Mesenchymal stem cell (in vitro differentiated cells and primary cell): ENCODE results near the gene HID1.
"Not testable (repeated sequence)": the region's sequence is repeated elsewhere in the genome, so short reads cannot be mapped to it uniquely, and the experiment has no call there.

Experiments
- DNase-seq: peaks from one replicate; pipeline ENCODE4 v3.0.0-alpha.2; 2013
- H2AFZ ChIP-seq: one replicate; pipeline ENCODE4 v1.6.1; 2013; ENCODE audit warnings: low read depth, mild to moderate bottlenecking, control low read depth, inconsistent platforms, low read length, moderate library complexity
- H2AK5ac ChIP-seq: 2 replicates; pipeline ENCODE4 v1.6.1; 2013; ENCODE audit warnings: low read length, moderate library complexity, mild to moderate bottlenecking, inconsistent platforms; ENCODE audit not compliant: severe bottlenecking
- H2BK120ac ChIP-seq: one replicate; pipeline ENCODE4 v1.6.1; 2013; ENCODE audit warnings: low read depth, mild to moderate bottlenecking, inconsistent platforms, low read length, moderate library complexity
- H2BK12ac ChIP-seq, 2 experiments: one replicate each; pipeline ENCODE4 v1.6.1; 2013; ENCODE audit warnings: inconsistent platforms in 2 of 2, low read length in 2 of 2, mild to moderate bottlenecking in 2 of 2, moderate library complexity in 2 of 2, control low read depth in 1 of 2
- H2BK15ac ChIP-seq: one replicate; pipeline ENCODE4 v1.6.1; 2013; ENCODE audit warnings: mild to moderate bottlenecking, low read depth, inconsistent platforms; ENCODE audit not compliant: poor library complexity, severe bottlenecking
- H2BK5ac ChIP-seq: 2 replicates; pipeline ENCODE4 v1.6.1; 2013; ENCODE audit warnings: low read depth, mild to moderate bottlenecking, low read length, control low read depth, inconsistent platforms; ENCODE audit not compliant: poor library complexity, severe bottlenecking
- H3K14ac ChIP-seq, 2 experiments: one replicate each; pipeline ENCODE4 v1.6.1; 2013; ENCODE audit warnings: inconsistent platforms in 2 of 2, low read length in 2 of 2, control low read depth in 1 of 2, mild to moderate bottlenecking in 1 of 2, moderate library complexity in 1 of 2
- H3K18ac ChIP-seq, 2 experiments: one replicate each; pipeline ENCODE4 v1.6.1; 2013; ENCODE audit warnings: inconsistent platforms in 2 of 2, low read length in 2 of 2, control low read depth in 1 of 2, low read depth in 1 of 2, mild to moderate bottlenecking in 1 of 2
- H3K23ac ChIP-seq, 2 experiments: one replicate each; pipeline ENCODE4 v1.6.1; 2013; ENCODE audit warnings: inconsistent platforms in 2 of 2, low read length in 2 of 2, mild to moderate bottlenecking in 2 of 2, moderate library complexity in 2 of 2, control low read depth in 1 of 2
- H3K27ac ChIP-seq: 2 replicates; pipeline ENCODE4 v1.5.1; 2013; ENCODE audit warnings: mild to moderate bottlenecking, moderate library complexity, low read length, control low read depth, inconsistent platforms; ENCODE audit not compliant: poor library complexity, severe bottlenecking
- H3K27me3 ChIP-seq, 2 experiments: 2 replicates each; pipeline versions ENCODE4 v1.6.1 to v1.7.0; 2013; ENCODE audit warnings: low read length in 2 of 2, mild to moderate bottlenecking in 2 of 2, moderate library complexity in 2 of 2, control low read depth in 1 of 2, inconsistent platforms in 1 of 2; ENCODE audit not compliant: control insufficient read depth in 1 of 2, insufficient read depth in 1 of 2
- H3K36me3 ChIP-seq, 2 experiments: 2 replicates each; pipeline versions ENCODE4 v1.6.1 to v1.7.0; 2013; ENCODE audit warnings: low read length in 2 of 2, control low read depth in 1 of 2, inconsistent platforms in 1 of 2, low read depth in 1 of 2, mild to moderate bottlenecking in 1 of 2; ENCODE audit not compliant: insufficient read depth in 2 of 2, control insufficient read depth in 1 of 2
- H3K4ac ChIP-seq, 2 experiments: one replicate each; pipeline ENCODE4 v1.6.1; 2013; ENCODE audit warnings: inconsistent platforms in 2 of 2, low read length in 2 of 2, mild to moderate bottlenecking in 2 of 2, moderate library complexity in 2 of 2, control low read depth in 1 of 2, low read depth in 1 of 2
- H3K4me1 ChIP-seq: 2 replicates; pipeline ENCODE4 v1.6.1; 2013; ENCODE audit warnings: low read depth, low read length, control low read depth; ENCODE audit not compliant: control insufficient read depth, insufficient read depth
- H3K4me2 ChIP-seq: 2 replicates; pipeline ENCODE4 v1.6.1; 2013; ENCODE audit warnings: low read length, mild to moderate bottlenecking, inconsistent platforms; ENCODE audit not compliant: poor library complexity, severe bottlenecking
- H3K4me3 ChIP-seq, 2 experiments: 2 replicates each; pipeline versions ENCODE4 v1.5.1 to v1.7.0; 2013; ENCODE audit warnings: low read length in 2 of 2, mild to moderate bottlenecking in 2 of 2, control low read depth in 1 of 2, low read depth in 1 of 2; ENCODE audit not compliant: insufficient read depth in 1 of 2
- H3K79me1 ChIP-seq: replicated peaks from 2 replicates; pipeline ENCODE4 v1.6.1; 2013; ENCODE audit warnings: mild to moderate bottlenecking, control low read depth, low read length, inconsistent platforms; ENCODE audit not compliant: poor library complexity, severe bottlenecking
- H3K9ac ChIP-seq: 2 replicates; pipeline ENCODE4 v1.7.0; 2013; ENCODE audit warnings: mild to moderate bottlenecking, low read length, moderate library complexity
- H3K9me3 ChIP-seq: 2 replicates; pipeline ENCODE4 v1.7.0; 2013; ENCODE audit warnings: mild to moderate bottlenecking, low read length; ENCODE audit not compliant: control insufficient read depth
- H4K8ac ChIP-seq: one replicate; pipeline ENCODE4 v1.6.1; 2013; ENCODE audit warnings: inconsistent platforms, mild to moderate bottlenecking, low read length, moderate library complexity
- H4K91ac ChIP-seq: one replicate; pipeline ENCODE4 v1.6.1; 2013; ENCODE audit warnings: mild to moderate bottlenecking, low read length, inconsistent platforms
- WGBS: methylation state at CpG from one replicate; pipeline ENCODE4 v1.1.7; 2013; ENCODE audit warnings: mixed read lengths; 5-methylcytosine and 5-hydroxymethylcytosine counted together

The HID1 gene

GRCh38 chr17:74982663-74983313 lies 10.2 kb upstream of the HID1 start:
- peak overlapping the region; percentile 83 for H4K8ac ChIP-seq
- H3K36me3 ChIP-seq, H3K9me3 ChIP-seq, H3K79me1 ChIP-seq, DNase-seq, H2AK5ac ChIP-seq, H2BK120ac ChIP-seq, H3K27me3 ChIP-seq, H3K27ac ChIP-seq, H2BK5ac ChIP-seq, H3K23ac ChIP-seq: not testable (repeated sequence)
- peak overlapping the region; percentile 99 for H2AFZ ChIP-seq
- peaks cover 14% of the 10 kb centered on the region for H3K4me1 ChIP-seq
- 28% methylated on average over 13 of the region's 14 CpGs for WGBS
- H3K18ac ChIP-seq = peak overlapping the region; percentile 14 to 96
- peak overlapping the region; percentile 85 for H3K4me2 ChIP-seq
- peak overlapping the region; percentile 99 for H2BK15ac ChIP-seq
- peak overlapping the region in 1 of 2 experiments; percentile 29 for H2BK12ac ChIP-seq
- H3K14ac ChIP-seq = peak overlapping the region in 1 of 2 experiments; percentile 97
- peak overlapping the region; percentile 67 to 93 for H3K4ac ChIP-seq
- peak overlapping the region; percentile 73 to 89 for H3K4me3 ChIP-seq
- peak overlapping the region; percentile 19 for H4K91ac ChIP-seq
- H3K9ac ChIP-seq = peak overlapping the region; percentile 88

GRCh38 chr17:74981979-74982662 lies 9.6 kb upstream of the HID1 start:
- Histone ChIP-seq H3K79me1 (peaks cover 8% of the 10 kb centered on the region), H2BK12ac (peak overlapping the region in 1 of 2 experiments; percentile 79), H2AFZ (peak overlapping the region; percentile 99), H3K27ac (peak overlapping the region; percentile 28), H3K4me1 (peaks cover 14% of the 10 kb centered on the region), H3K27me3 (peaks cover 7 to 9% of the 10 kb centered on the region in 2 experiments), H2BK15ac (peak overlapping the region; percentile 99), H2AK5ac (peak overlapping the region; percentile 60), H3K4ac (peak overlapping the region; percentile 67 to 93), H3K18ac (peak overlapping the region; percentile 65 to 96), H3K4me3 (peak overlapping the region; percentile 73 to 89), H3K23ac (no peak overlapping the region), H3K4me2 (peak overlapping the region; percentile 85), H3K14ac (peak overlapping the region in 1 of 2 experiments; percentile 97), H3K36me3 (no peaks in the 10 kb centered on the region), H3K9me3 (no peaks in the 10 kb centered on the region), H2BK120ac (no peak overlapping the region), H3K9ac (peak overlapping the region; percentile 88), H2BK5ac (no peak overlapping the region), H4K91ac (peak overlapping the region; percentile 70), H4K8ac (peak overlapping the region; percentile 83)
- WGBS = under 1% methylated on average over 57 of the region's 61 CpGs
- peak; percentile 78 for DNase-seq

- no peak for DNase-seq
- Histone ChIP-seq H3K14ac (peak overlapping the region in 1 of 2 experiments; percentile 97), H3K27me3 (peaks cover 7 to 9% of the 10 kb centered on the region in 2 experiments), H2BK12ac (peak overlapping the region; percentile 18 to 54), H3K27ac (peak overlapping the region; percentile 28), H3K23ac (peak overlapping the region in 1 of 2 experiments; percentile 32), H3K9ac (peak overlapping the region; percentile 88), H4K91ac (peak overlapping the region; percentile 59), H3K79me1 (peaks cover 8% of the 10 kb centered on the region), H3K4me2 (peak overlapping the region; percentile 85), H2AFZ (peak overlapping the region; percentile 99), H2BK120ac (no peak overlapping the region), H2AK5ac (peak overlapping the region; percentile 60), H2BK15ac (no peak overlapping the region), H3K4me3 (peak overlapping the region; percentile 73 to 89), H3K36me3 (no peaks in the 10 kb centered on the region), H2BK5ac (no peak overlapping the region), H3K4ac (peak overlapping the region; percentile 19 to 93), H3K18ac (peak overlapping the region; percentile 65 to 96), H3K9me3 (no peaks in the 10 kb centered on the region), H4K8ac (peak overlapping the region; percentile 83), H3K4me1 (peaks cover 11% of the 10 kb centered on the region)
- 85% methylated on average over 14 of the region's 16 CpGs for WGBS
Observed at GRCh38 chr17:74981318-74981978, 8.9 kb upstream of the HID1 start.
